Activated CD8-positive, alpha-beta memory T cell treated with anti-CD3 and anti-CD28 coated beads for 1 hour (primary cell): ENCODE data around the gene DLEC1.
"Not testable (repeated sequence)": the region's sequence is repeated elsewhere in the genome, so short reads cannot be mapped to it uniquely, and the experiment has no call there.

Source experiments
- DNase-seq, 2 donors: peaks; one replicate each; pipeline ENCODE4 v3.0.0-alpha.2; 2020; ENCODE audit warnings: low read depth in 1 of 2; ENCODE audit errors: extremely low read depth in 1 of 2

Gene DLEC1

GRCh38 chr3:38119821-38120692, 81.0 kb downstream of the DLEC1 start:
- DNase-seq, result no peak

GRCh38 chr3:38120693-38121450, 81.9 kb downstream of the DLEC1 start:
- DNase-seq, result no peak

- no peak for DNase-seq
These were observed 82.4 kb downstream of the DLEC1 start for GRCh38 chr3:38121451-38121831.

GRCh38 chr3:38121832-38122461, 82.9 kb downstream of the DLEC1 start:
- DNase-seq, result no peak

- DNase-seq, result no peak
These were observed 83.8 kb downstream of the DLEC1 start for GRCh38 chr3:38122712-38123290.

GRCh38 chr3:38124324-38125122, 85.5 kb downstream of the DLEC1 start:
- no peak for DNase-seq

GRCh38 chr3:38125305-38126120, 86.5 kb downstream of the DLEC1 start:
- no peak for DNase-seq

- no peak for DNase-seq
These were observed 87.3 kb downstream of the DLEC1 start for GRCh38 chr3:38126121-38126892.

- no peak for DNase-seq
These were observed 88.7 kb downstream of the DLEC1 start for GRCh38 chr3:38127611-38128302.

- DNase-seq, result no peak
These were observed 89.3 kb downstream of the DLEC1 start for GRCh38 chr3:38128303-38128655.

GRCh38 chr3:38129058-38129457, 90.0 kb downstream of the DLEC1 start:
- DNase-seq, result no peak

GRCh38 chr3:38130631-38131065, 91.6 kb downstream of the DLEC1 start:
- no peak for DNase-seq

GRCh38 chr3:38131621-38132369, 92.8 kb downstream of the DLEC1 start:
- no peak for DNase-seq

- DNase-seq, result no peak
These were observed 94.2 kb downstream of the DLEC1 start for GRCh38 chr3:38133209-38133556.

- DNase-seq, result no peak
These were observed 94.8 kb downstream of the DLEC1 start for GRCh38 chr3:38133557-38134405.

- not testable (repeated sequence) for DNase-seq
These were observed 95.6 kb downstream of the DLEC1 start for GRCh38 chr3:38134517-38135143.
